ENCODE data around the gene RCOR1. TPM values are rescaled to one million over a fixed set of nuclear protein-coding genes. Genes with fewer than 3 reads are reported as not detected.
A peak's percentile ranks its signal among the peaks of the same experiment; 100 is the strongest.

Gene RCOR1
- total RNA-seq, 1 experiment from 2014 or later, result 34.1 TPM

GRCh38 chr14:102774391-102775153, 182.1 kb downstream of the RCOR1 start:
- H3K79me2 ChIP-seq (ENCODE audit: insufficient read depth, low read length), result no peaks in the 10 kb centered on the region; the same call in 1 of the 2 replicates
- H3T11ph ChIP-seq (ENCODE audit: low read length), result no peak overlapping the region
- H3K9me3 Mint-ChIP-seq, result no peaks in the 10 kb centered on the region; a peak in 2 of 5 replicates
- H2AK5ac ChIP-seq (ENCODE audit: insufficient read length, low read length), result no peak overlapping the region
- no peak overlapping the region for H3K4me3 Mint-ChIP-seq
- no peaks in the 10 kb centered on the region for H3K36me3 Mint-ChIP-seq (ENCODE audit: insufficient read depth in 1 of 3, low read depth in 3 of 3)
- H3K14ac ChIP-seq (ENCODE audit: insufficient read depth, low read length), result 0 out of 2 replicates have a peak overlapping the region, but pooled peaks have one; percentile 33
- no peaks in the 10 kb centered on the region; the same call in 1 of the 2 replicates for H3K4me1 ChIP-seq (ENCODE audit: insufficient read depth, low read length)
- no peak overlapping the region for H4K91ac ChIP-seq (ENCODE audit: insufficient read length, low read depth, low read length)
- peak overlapping the region; percentile 2 for H2AFZ ChIP-seq (ENCODE audit: low read length)
- no peak overlapping the region for H2BK5ac ChIP-seq (ENCODE audit: insufficient read length, low read length)
- H3K27ac ChIP-seq (ENCODE audit: insufficient read length, low read depth, low read length), result no peak overlapping the region
- H3K56ac ChIP-seq (ENCODE audit: insufficient read length, low read depth, low read length), result no peak overlapping the region
- H4K20me1 ChIP-seq (ENCODE audit: control insufficient read depth, insufficient read depth, insufficient read length), result no peaks in the 10 kb centered on the region
- H2BK20ac ChIP-seq (ENCODE audit: low read depth, low read length, poor library complexity, severe bottlenecking), result no peak overlapping the region
- H2BK12ac ChIP-seq (ENCODE audit: insufficient read length, low read depth, low read length), result no peak overlapping the region
- no peak overlapping the region for H3K4me2 ChIP-seq (ENCODE audit: insufficient read depth, insufficient read length, low read length)
- no peak overlapping the region for H2BK15ac ChIP-seq (ENCODE audit: low read depth, low read length)
- peak; percentile 79 for TF ChIP-seq CTCF (conservative IDR thresholded peaks at IDR 0.05)
- no CpG with 5 or more reads among the region's 10 CpGs for WGBS (ENCODE audit: extremely low coverage, insufficient read length, low lambda C conversion rate)
- peak; percentile 77 for DNase-seq
- no peak overlapping the region for H3K4ac ChIP-seq (ENCODE audit: low read depth, low read length)
- no peaks in the 10 kb centered on the region for H3K9me3 ChIP-seq (ENCODE audit: control insufficient read depth, low read depth, low read length)
- H3K23ac ChIP-seq (ENCODE audit: insufficient read length, low read depth, low read length), result no peak overlapping the region
- H3K4me1 Mint-ChIP-seq, result peaks cover 23 to 30% of the 10 kb centered on the region in 2 experiments
- H3K18ac ChIP-seq (ENCODE audit: insufficient read length, low read depth, low read length), result peak overlapping the region; percentile 31
- no peak overlapping the region for H2BK120ac ChIP-seq (ENCODE audit: low read depth, low read length, poor library complexity, severe bottlenecking)
- H4K8ac ChIP-seq (replicated peaks; ENCODE audit: insufficient read length, low read depth, low read length), result no peak overlapping the region
- peak overlapping the region in 2 of 3 experiments; percentile 78 to 96; a peak in 3 of 7 replicates for H3K27ac Mint-ChIP-seq
- peaks cover 11% of the 10 kb centered on the region for H3K23me2 ChIP-seq (ENCODE audit: insufficient read length, low read depth, low read length, poor library complexity, severe bottlenecking)
- H3K27me3 ChIP-seq (ENCODE audit: insufficient read depth, low read length), result peaks cover 5% of the 10 kb centered on the region; the same call in 1 of the 2 replicates
- H3K27me3 Mint-ChIP-seq (ENCODE audit: low read depth), result peaks cover 14% of the 10 kb centered on the region
- H3K79me1 ChIP-seq (ENCODE audit: insufficient read depth, low read depth, low read length, poor library complexity, severe bottlenecking), result no peaks in the 10 kb centered on the region
- H3K9ac ChIP-seq (ENCODE audit: extremely low read depth, insufficient read length, low read length), result no peak overlapping the region
- no peak overlapping the region for H4K5ac ChIP-seq (ENCODE audit: insufficient read length, low read depth, low read length)
